T follicular helper cell (primary cell): Measurements from ENCODE around the gene CRLF3.
"Not testable (repeated sequence)": the region's sequence is repeated elsewhere in the genome, so short reads cannot be mapped to it uniquely, and the experiment has no call there.

Source experiments
- DNase-seq: peaks from one replicate; pipeline ENCODE4 v3.0.0-alpha.2; 2020; ENCODE audit warnings: low read depth

The CRLF3 gene

GRCh38 chr17:30736371-30736770, 88.1 kb downstream of the CRLF3 start:
- DNase-seq, result not testable (repeated sequence)

- not testable (repeated sequence) for DNase-seq
These were observed 88.8 kb downstream of the CRLF3 start for GRCh38 chr17:30735644-30736043.

- not testable (repeated sequence) for DNase-seq
These were observed 89.3 kb downstream of the CRLF3 start for GRCh38 chr17:30735206-30735605.

- DNase-seq, result not testable (repeated sequence)
These were observed 90.3 kb downstream of the CRLF3 start for GRCh38 chr17:30734153-30734552.
